NCI-H2196 (cell line): ENCODE results near the gene SCYL3.
"Not testable (repeated sequence)": the region's sequence is repeated elsewhere in the genome, so short reads cannot be mapped to it uniquely, and the experiment has no call there.

Experiments
- DNase-seq: peaks from one replicate; lab custom pipeline; 2025; ENCODE audit not compliant: unreplicated experiment; lab: John Stamatoyannopoulos, UW

SCYL3 gene

GRCh38 chr1:169816617-169817016 is 77.1 kb downstream of the SCYL3 start:
- no peak for DNase-seq

GRCh38 chr1:169814265-169814664 is 79.4 kb downstream of the SCYL3 start:
- DNase-seq: no peak

- DNase-seq: no peak
Measured at GRCh38 chr1:169812131-169812530, 81.6 kb downstream of the SCYL3 start.

- not testable (repeated sequence) for DNase-seq
Measured at GRCh38 chr1:169811418-169812035, 82.2 kb downstream of the SCYL3 start.

- peak; percentile 35 for DNase-seq
Measured at GRCh38 chr1:169809370-169810095, 84.2 kb downstream of the SCYL3 start.

GRCh38 chr1:169804941-169805340 is 88.8 kb downstream of the SCYL3 start:
- no peak for DNase-seq

- no peak for DNase-seq
Measured at GRCh38 chr1:169802888-169803287, 90.8 kb downstream of the SCYL3 start.
